HEK293 (cell line): ENCODE results near the gene GPR63.
A peak's percentile ranks its signal among the peaks of the same experiment; 100 is the strongest.

ENCODE experiments used
- CTCF ChIA-PET: fragments of 350-600 bp; formaldehyde crosslinking; extraction: SDS; loops from one replicate; lab custom pipeline; 2021; ENCODE audit warnings: antibody characterized with exemption; lab: Yijun Ruan, JAX
- POLR2A ChIA-PET: fragments of 300-600 bp; formaldehyde crosslinking; extraction: SDS; loops from one replicate; lab custom pipeline; 2020; ENCODE audit warnings: antibody characterized with exemption, inconsistent platforms; lab: Yijun Ruan, JAX
- H3K27ac ChIP-seq: fragments of 200-500 bp; sonication (Bioruptor generic); 2 replicates; pipeline ENCODE4 v1.5.1; 2014; ENCODE audit warnings: low read depth, low read length, control low read depth, inconsistent platforms; ENCODE audit errors: extremely low read depth
- H3K36me3 ChIP-seq, 2 experiments: fragments of 200-500 bp in 1 of 2; sonication (Bioruptor generic) in 1 of 2; 1 replicate in 1 of 2; 2 replicates in 1 of 2; pipeline ENCODE4 v1.5.1; 2014 to 2017; ENCODE audit warnings: inconsistent platforms in 2 of 2, low read length in 2 of 2; ENCODE audit not compliant: control insufficient read depth in 2 of 2, insufficient read depth in 1 of 2
- H3K4me1 ChIP-seq: fragments of 200-500 bp; sonication (Bioruptor generic); 2 replicates; pipeline ENCODE4 v1.5.1; 2014; ENCODE audit warnings: mild to moderate bottlenecking, low read length, inconsistent platforms; ENCODE audit not compliant: control insufficient read depth, insufficient read depth
- H3K4me3 ChIP-seq: 2 replicates; pipeline ENCODE4 v1.5.1; 2011; ENCODE audit warnings: low read depth, mild to moderate bottlenecking, control low read depth, low read length, moderate library complexity
- H3K9me3 ChIP-seq: fragments of 200-500 bp; sonication (Bioruptor generic); 2 replicates; pipeline ENCODE4 v1.5.1; 2014; ENCODE audit warnings: low read depth, low read length, inconsistent platforms; ENCODE audit not compliant: control insufficient read depth, insufficient read depth
- MYNN ChIP-seq: fragments of 450-650 bp; formaldehyde crosslinking; IDR thresholded peaks from 2 replicates; pipeline ENCODE4 v1.5.1; 2016; ENCODE audit warnings: missing biosample characterization, missing genetic modification characterization, borderline replicate concordance
- OVOL3 ChIP-seq: fragments of 450-650 bp; formaldehyde crosslinking; IDR thresholded peaks from 2 replicates; pipeline ENCODE4 v1.5.1; 2016; ENCODE audit warnings: missing biosample characterization, missing genetic modification characterization
- REST ChIP-seq: fragments of 450-650 bp; formaldehyde crosslinking; IDR thresholded peaks from 2 replicates; pipeline ENCODE4 v1.5.1; 2016; ENCODE audit warnings: missing biosample characterization, missing genetic modification characterization
- TRIM28 ChIP-seq: IDR thresholded peaks from 2 replicates; pipeline ENCODE4 v1.6.1; 2011; ENCODE audit warnings: low read length, control low read depth, borderline replicate concordance
- ZBTB49 ChIP-seq: fragments of 450-650 bp; formaldehyde crosslinking; IDR thresholded peaks from 2 replicates; pipeline ENCODE4 v1.5.1; 2016; ENCODE audit warnings: missing biosample characterization, missing genetic modification characterization, low read depth
- ZNF133 ChIP-seq: fragments of 450-650 bp; formaldehyde crosslinking; IDR thresholded peaks from 2 replicates; pipeline ENCODE4 v1.5.1; 2016; ENCODE audit warnings: missing biosample characterization, missing genetic modification characterization
- ZNF350 ChIP-seq: fragments of 450-650 bp; formaldehyde crosslinking; IDR thresholded peaks from 2 replicates; pipeline ENCODE4 v1.5.0; 2017; ENCODE audit warnings: missing biosample characterization, mild to moderate bottlenecking, missing genetic modification characterization
- ZNF449 ChIP-seq: fragments of 450-650 bp; formaldehyde crosslinking; IDR thresholded peaks from 2 replicates; pipeline ENCODE4 v1.5.1; 2017; ENCODE audit warnings: missing biosample characterization, mild to moderate bottlenecking, missing genetic modification characterization, moderate library complexity
- ZNF548 ChIP-seq: fragments of 450-650 bp; formaldehyde crosslinking; IDR thresholded peaks from 2 replicates; pipeline ENCODE4 v1.5.1; 2016; ENCODE audit warnings: missing biosample characterization, missing genetic modification characterization
- ZNF555 ChIP-seq: fragments of 450-650 bp; formaldehyde crosslinking; conservative IDR thresholded peaks from 2 replicates; pipeline ENCODE4 v1.5.1; 2017; ENCODE audit warnings: missing biosample characterization, mild to moderate bottlenecking, missing genetic modification characterization, inconsistent platforms
- ZNF677 ChIP-seq: fragments of 450-650 bp; IDR thresholded peaks from 2 replicates; pipeline ENCODE4 v1.5.0; 2018; ENCODE audit warnings: missing biosample characterization, mild to moderate bottlenecking, missing genetic modification characterization, moderate library complexity
- ZNF785 ChIP-seq: fragments of 450-650 bp; formaldehyde crosslinking; IDR thresholded peaks from 2 replicates; pipeline ENCODE4 v1.5.1; 2016; ENCODE audit warnings: missing biosample characterization, missing genetic modification characterization
- ZNF843 ChIP-seq: fragments of 450-650 bp; formaldehyde crosslinking; IDR thresholded peaks from 2 replicates; pipeline ENCODE4 v1.5.1; 2016; ENCODE audit warnings: missing biosample characterization, missing genetic modification characterization
- ZSCAN16 ChIP-seq: fragments of 450-650 bp; formaldehyde crosslinking; IDR thresholded peaks from 2 replicates; pipeline ENCODE4 v1.5.1; 2016; ENCODE audit warnings: missing biosample characterization, missing genetic modification characterization
- TF ChIP-seq, protein P1 (sequence below): fragments of 450-650 bp; formaldehyde crosslinking; IDR thresholded peaks from 2 replicates; pipeline ENCODE4 v1.5.1; 2016; ENCODE audit warnings: missing biosample characterization, missing genetic modification characterization
- TF ChIP-seq, protein P2 (sequence below): fragments of 450-650 bp; formaldehyde crosslinking; IDR thresholded peaks from 2 replicates; pipeline ENCODE4 v1.5.1; 2017; ENCODE audit warnings: missing biosample characterization, missing genetic modification characterization
- TF ChIP-seq, protein P3 (sequence below): fragments of 450-650 bp; formaldehyde crosslinking; IDR thresholded peaks from 2 replicates; pipeline ENCODE4 v1.5.1; 2016; ENCODE audit warnings: missing biosample characterization, missing genetic modification characterization

Gene GPR63

DNA sequence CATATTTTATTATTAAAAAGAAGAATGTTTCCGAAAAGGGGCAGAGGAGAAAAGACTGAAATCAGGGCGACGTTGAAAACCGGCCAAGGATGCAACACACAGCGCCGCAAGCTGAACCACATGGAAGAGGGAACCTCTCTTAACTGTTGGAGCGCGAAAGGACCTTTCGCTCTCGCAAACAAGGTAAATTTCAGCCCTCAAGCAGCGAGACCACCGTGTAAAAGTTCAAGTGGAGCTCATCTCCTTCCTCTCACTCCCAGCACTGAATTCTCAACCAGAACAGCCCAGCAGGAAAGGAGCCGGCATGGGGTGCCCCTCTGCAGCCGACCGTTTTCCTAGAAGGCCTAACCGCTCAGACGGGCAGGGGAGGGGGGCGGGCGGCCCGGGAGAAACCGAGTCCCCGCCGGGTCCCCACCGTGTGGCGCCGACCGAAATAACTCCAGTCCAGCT, 621 bp downstream of the GPR63 start (continued):
- TF ChIP-seq ZNF785 (tag by site-specific recombination) (no peak), ZNF548 (no peak)

- no peak overlapping the region for H3K27ac ChIP-seq
- TF ChIP-seq ZNF449 (tag by site-specific recombination), result peak; percentile 95
- TF ChIP-seq ZNF350 (tag by site-specific recombination), result no peak
- peaks cover 3 to 21% of the 10 kb centered on the region in 2 experiments; a peak in 2 of 3 replicates for H3K36me3 ChIP-seq
- peaks cover 8% of the 10 kb centered on the region for H3K4me1 ChIP-seq
- H3K9me3 ChIP-seq, result no peaks in the 10 kb centered on the region
- no peak overlapping the region for H3K4me3 ChIP-seq
- CTCF ChIA-PET, result interaction anchor here (0.6 to 2.4 kb wide), 2 partner anchors 84 to 207 kb away, joined by 3 to 7 read pairs; no protein-coding TSS in a partner anchor
- POLR2A ChIA-PET, result no interaction called here
These were observed 3.2 kb downstream of the GPR63 start for GRCh38 chr6:96834070-96834469.

- Histone ChIP-seq H3K27ac (no peak overlapping the region), H3K4me3 (no peak overlapping the region), H3K4me1 (peaks cover 8% of the 10 kb centered on the region), H3K9me3 (no peaks in the 10 kb centered on the region), H3K36me3 (peaks cover 3 to 28% of the 10 kb centered on the region in 2 experiments; a peak in 2 of 3 replicates)
- TF ChIP-seq ZSCAN16 (no peak), TRIM28 (no peak), OVOL3 (tag by site-specific recombination) (no peak), MYNN (tag by site-specific recombination) (no peak), ZNF133 (tag by site-specific recombination) (peak; percentile 91)
- TF ChIP-seq, protein P1, sequence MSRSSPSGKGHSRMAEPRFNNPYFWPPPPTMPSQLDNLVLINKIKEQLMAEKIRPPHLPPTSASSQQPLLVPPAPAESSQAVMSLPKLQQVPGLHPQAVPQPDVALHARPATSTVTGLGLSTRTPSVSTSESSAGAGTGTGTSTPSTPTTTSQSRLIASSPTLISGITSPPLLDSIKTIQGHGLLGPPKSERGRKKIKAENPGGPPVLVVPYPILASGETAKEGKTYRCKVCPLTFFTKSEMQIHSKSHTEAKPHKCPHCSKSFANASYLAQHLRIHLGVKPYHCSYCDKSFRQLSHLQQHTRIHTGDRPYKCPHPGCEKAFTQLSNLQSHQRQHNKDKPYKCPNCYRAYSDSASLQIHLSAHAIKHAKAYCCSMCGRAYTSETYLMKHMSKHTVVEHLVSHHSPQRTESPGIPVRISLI (tag by site-specific recombination), result no peak
- TF ChIP-seq, protein P2, sequence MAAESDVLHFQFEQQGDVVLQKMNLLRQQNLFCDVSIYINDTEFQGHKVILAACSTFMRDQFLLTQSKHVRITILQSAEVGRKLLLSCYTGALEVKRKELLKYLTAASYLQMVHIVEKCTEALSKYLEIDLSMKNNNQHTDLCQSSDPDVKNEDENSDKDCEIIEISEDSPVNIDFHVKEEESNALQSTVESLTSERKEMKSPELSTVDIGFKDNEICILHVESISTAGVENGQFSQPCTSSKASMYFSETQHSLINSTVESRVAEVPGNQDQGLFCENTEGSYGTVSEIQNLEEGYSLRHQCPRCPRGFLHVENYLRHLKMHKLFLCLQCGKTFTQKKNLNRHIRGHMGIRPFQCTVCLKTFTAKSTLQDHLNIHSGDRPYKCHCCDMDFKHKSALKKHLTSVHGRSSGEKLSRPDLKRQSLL (tag by site-specific recombination), result no peak
- ChIA-PET POLR2A (no interaction called here), CTCF (no interaction called here)
These were observed 4.5 kb downstream of the GPR63 start for GRCh38 chr6:96832780-96833179.

- H3K4me1 ChIP-seq, result no peaks in the 10 kb centered on the region
- peaks cover 11 to 56% of the 10 kb centered on the region in 2 experiments for H3K36me3 ChIP-seq
- CTCF ChIA-PET, result interaction anchor here (1.0 kb wide), 1 partner anchor 27 kb away, joined by 3 read pairs; no protein-coding TSS in a partner anchor
- no peak overlapping the region for H3K27ac ChIP-seq
- POLR2A ChIA-PET, result no interaction called here
- no peak overlapping the region for H3K4me3 ChIP-seq
- H3K9me3 ChIP-seq, result no peaks in the 10 kb centered on the region
- TF ChIP-seq ZNF843 (tag by site-specific recombination) (no peak), ZNF677 (tag by site-specific recombination) (no peak), ZNF555 (no peak), REST (tag by site-specific recombination) (no peak), ZBTB49 (tag by site-specific recombination) (no peak)
- TF ChIP-seq, protein P3, sequence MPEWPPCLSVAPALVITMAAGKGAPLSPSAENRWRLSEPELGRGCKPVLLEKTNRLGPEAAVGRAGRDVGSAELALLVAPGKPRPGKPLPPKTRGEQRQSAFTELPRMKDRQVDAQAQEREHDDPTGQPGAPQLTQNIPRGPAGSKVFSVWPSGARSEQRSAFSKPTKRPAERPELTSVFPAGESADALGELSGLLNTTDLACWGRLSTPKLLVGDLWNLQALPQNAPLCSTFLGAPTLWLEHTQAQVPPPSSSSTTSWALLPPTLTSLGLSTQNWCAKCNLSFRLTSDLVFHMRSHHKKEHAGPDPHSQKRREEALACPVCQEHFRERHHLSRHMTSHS (tag by site-specific recombination), result no peak
These were observed 10.4 kb downstream of the GPR63 start for GRCh38 chr6:96826865-96827264.
